B cell (primary cell): ENCODE data around the gene TMEM145. TPM values are rescaled to one million over a fixed set of nuclear protein-coding genes. Genes with fewer than 3 reads are reported as not detected.

Experiments used
- ATAC-seq: fragments of 200-7000 bp; cut with Tn5 transposase; one replicate; pipeline ENCODE4 v1.10.0; 2021; ENCODE audit warnings: low read depth, mild to moderate bottlenecking, moderate number of reproducible peaks, moderate library complexity
- CTCF ChIA-PET: fragments of 350-600 bp; sonication (Branson Sonifier 250); formaldehyde crosslinking; loops from one replicate; lab custom pipeline; 2021; ENCODE audit warnings: antibody characterized with exemption, inconsistent platforms; lab: Charles Lee
- POLR2A ChIA-PET: fragments of 350-600 bp; sonication (Branson Sonifier 250); formaldehyde crosslinking; loops from one replicate; lab custom pipeline; 2021; ENCODE audit warnings: antibody characterized with exemption; lab: Charles Lee
- DNase-seq: peaks from one replicate; pipeline ENCODE4 v3.0.0; 2013
- H2AFZ ChIP-seq: 2 replicates; pipeline ENCODE4 v1.6.1; 2012; ENCODE audit warnings: mild to moderate bottlenecking, low read depth, low read length; ENCODE audit not compliant: insufficient read depth, poor library complexity, severe bottlenecking
- H3K27ac ChIP-seq, 2 donors: 1 replicate in 1 of 2; 2 replicates in 1 of 2; pipeline ENCODE4 v1.5.1; 2012 to 2013; ENCODE audit warnings: low read length in 2 of 2, mild to moderate bottlenecking in 2 of 2, moderate library complexity in 1 of 2
- H3K27me3 ChIP-seq, 4 experiments: fragments of 200-600 bp in 1 of 4; sonication (generic) in 1 of 4; replicated peaks in 1 of 4; 1 replicate in 2 of 4; 2 replicates in 2 of 4; pipeline versions ENCODE4 v1.6.1 to v1.7.0; 2013 to 2016; ENCODE audit warnings: low read length in 3 of 4, mild to moderate bottlenecking in 2 of 4, mixed read lengths in 1 of 4, moderate library complexity in 1 of 4; ENCODE audit not compliant: insufficient read depth in 4 of 4, control insufficient read depth in 3 of 4; ENCODE audit errors: control extremely low read depth in 1 of 4
- H3K36me3 ChIP-seq, 2 experiments: replicated peaks in 1 of 2; 1 replicate in 1 of 2; 2 replicates in 1 of 2; pipeline versions ENCODE4 v1.6.1 to v1.7.1; 2013; ENCODE audit warnings: low read length in 1 of 2; ENCODE audit not compliant: insufficient read depth in 2 of 2, control insufficient read depth in 1 of 2; ENCODE audit errors: control extremely low read depth in 1 of 2, extremely low read depth in 1 of 2
- H3K4me1 ChIP-seq, 2 donors: fragments of 200-600 bp in 1 of 2; sonication (generic) in 1 of 2; 1 replicate in 1 of 2; 2 replicates in 1 of 2; pipeline versions ENCODE4 v1.5.1 to v1.6.1; 2013 to 2017; ENCODE audit warnings: low read length in 2 of 2; ENCODE audit not compliant: control insufficient read depth in 2 of 2, insufficient read depth in 2 of 2
- H3K4me2 ChIP-seq: replicated peaks from 2 replicates; pipeline ENCODE3; 2012; ENCODE audit warnings: mild to moderate bottlenecking, low read depth, low read length; ENCODE audit not compliant: poor library complexity, severe bottlenecking
- H3K4me3 ChIP-seq, 5 experiments: fragments of 200-600 bp in 1 of 5; sonication (generic) in 1 of 5; 1 replicate in 3 of 5; 2 replicates in 2 of 5; pipeline versions ENCODE4 v1.5.1 to v1.7.0; 2011 to 2016; ENCODE audit warnings: low read length in 4 of 5, mild to moderate bottlenecking in 4 of 5, low read depth in 2 of 5, control low read depth in 1 of 5, moderate library complexity in 1 of 5; ENCODE audit not compliant: insufficient read depth in 1 of 5; ENCODE audit errors: control extremely low read depth in 1 of 5, extremely low read depth in 1 of 5
- H3K79me2 ChIP-seq: fragments of 200-600 bp; sonication (generic); one replicate; pipeline ENCODE4 v1.6.0; 2016; ENCODE audit warnings: low read length; ENCODE audit not compliant: control insufficient read depth, insufficient read depth
- H3K9ac ChIP-seq: fragments of 200-600 bp; sonication (generic); 2 replicates; pipeline ENCODE4 v1.6.1; 2017; ENCODE audit warnings: mild to moderate bottlenecking, low read length, moderate library complexity
- H3K9me3 ChIP-seq, 3 donors: one replicate each; pipeline versions ENCODE4 v1.6.1 to v1.7.1; 2013; ENCODE audit warnings: low read length in 2 of 3; ENCODE audit not compliant: control insufficient read depth in 2 of 3, insufficient read depth in 1 of 3; ENCODE audit errors: control extremely low read depth in 1 of 3
- H4K20me1 ChIP-seq: 2 replicates; pipeline ENCODE4 v1.6.0; 2012; ENCODE audit warnings: mild to moderate bottlenecking, low read length; ENCODE audit not compliant: insufficient read depth, control insufficient read depth, poor library complexity, severe bottlenecking
- H3K27ac Mint-ChIP-seq: one replicate; pipeline ENCODE4 v1.8.0; 2021; ENCODE audit warnings: mixed read lengths
- H3K27me3 Mint-ChIP-seq: one replicate; pipeline ENCODE4 v1.8.0; 2021; ENCODE audit warnings: mixed read lengths
- H3K4me1 Mint-ChIP-seq: one replicate; pipeline ENCODE4 v1.8.0; 2021; ENCODE audit warnings: mixed read lengths
- H3K4me3 Mint-ChIP-seq: one replicate; pipeline ENCODE4 v1.8.0; 2021; ENCODE audit warnings: mixed read lengths
- H3K9me3 Mint-ChIP-seq: one replicate; pipeline ENCODE4 v1.8.0; 2022; ENCODE audit warnings: mixed read lengths; ENCODE audit not compliant: insufficient read depth
- CTCF ChIP-seq: fragments of 200-600 bp; IDR thresholded peaks from one replicate; pipeline ENCODE4 v1.8.0; 2022; ENCODE audit warnings: antibody characterized with exemption, mild to moderate bottlenecking
- EZH2 ChIP-seq: IDR thresholded peaks from 2 replicates; pipeline ENCODE4 v1.6.1; 2012; ENCODE audit warnings: borderline replicate concordance, low read depth, mild to moderate bottlenecking, moderate library complexity, low read length; ENCODE audit not compliant: insufficient read depth, poor library complexity, severe bottlenecking
- WGBS: methylation state at CpG from one replicate; pipeline ENCODE4 v1.1.5; 2013; ENCODE audit warnings: missing lambda C conversion rate; ENCODE audit not compliant: insufficient coverage; 5-methylcytosine and 5-hydroxymethylcytosine counted together
- intact Hi-C: fragments of 100-400 bp; cut with micrococcal nuclease; formaldehyde crosslinking; loops from one replicate; pipeline ENCODE4 v1.10.0; 2022
- polyA plus RNA-seq: library from polyadenylated mRNA; depleted of rRNA; stranded (reverse); fragments of >200 nt; gene quantifications from 2 replicates; pipeline ENCODE4 v1.2.3, GENCODE V29; 2012
- total RNA-seq, 2 donors: library from RNA; stranded (reverse); fragments of 120-200 nt in 1 of 2; gene quantifications; 1 replicate in 1 of 2; 2 replicates in 1 of 2; pipeline versions ENCODE4 v1.2.3 to v1.2.4, GENCODE V29; 2013 to 2022

The TMEM145 gene
- total and polyA plus RNA-seq, 2 donors (not counting 1 experiment from before 2014, with no cell fraction given) = not detected

GRCh38 chr19:42271861-42272534 lies 41.1 kb upstream of the TMEM145 start:
- H3K9ac ChIP-seq = no peak overlapping the region
- no peak overlapping the region for H3K4me3 ChIP-seq
- CTCF ChIA-PET = interaction anchor here (2.6 kb wide), 1 partner anchor 8 kb away, joined by 33 read pairs; no protein-coding TSS in a partner anchor
- Mint-ChIP-seq H3K9me3 (no peaks in the 10 kb centered on the region), H3K4me3 (no peak overlapping the region), H3K27ac (no peak overlapping the region), H3K27me3 (no peaks in the 10 kb centered on the region), H3K4me1 (peaks cover 41% of the 10 kb centered on the region)
- no peak overlapping the region for H2AFZ ChIP-seq
- peaks cover 0 to 30% of the 10 kb centered on the region in 2 experiments for H3K36me3 ChIP-seq
- POLR2A ChIA-PET = no interaction called here
- ATAC-seq (no peak), DNase-seq (peak; percentile 19)
- 94% methylated on average over 34 of the region's 35 CpGs for WGBS
- H3K79me2 ChIP-seq = peaks cover 74% of the 10 kb centered on the region
- H3K4me1 ChIP-seq = peaks cover 26 to 32% of the 10 kb centered on the region in 2 donors
- intact Hi-C loops = no loop called here
- H4K20me1 ChIP-seq = no peaks in the 10 kb centered on the region
- H3K27me3 ChIP-seq = no peaks in the 10 kb centered on the region
- TF ChIP-seq EZH2 = no peak
- no peak for TF ChIP-seq CTCF
- peak overlapping the region; percentile 92 for H3K4me2 ChIP-seq
- no peaks in the 10 kb centered on the region for H3K9me3 ChIP-seq
- H3K27ac ChIP-seq = no peak overlapping the region

GRCh38 chr19:42272535-42272897 lies 40.6 kb upstream of the TMEM145 start:
- POLR2A ChIA-PET = interaction anchor here (0.6 kb wide), 1 partner anchor 10 kb away, joined by 4 read pairs; no protein-coding TSS in a partner anchor
- Histone ChIP-seq H2AFZ (no peak overlapping the region), H3K9ac (no peak overlapping the region), H3K4me2 (no peak overlapping the region), H4K20me1 (peaks cover 2% of the 10 kb centered on the region), H3K36me3 (peaks cover 0 to 30% of the 10 kb centered on the region in 2 experiments), H3K27me3 (no peaks in the 10 kb centered on the region), H3K9me3 (no peaks in the 10 kb centered on the region), H3K79me2 (peaks cover 79% of the 10 kb centered on the region), H3K27ac (no peak overlapping the region), H3K4me1 (peaks cover 25 to 29% of the 10 kb centered on the region in 2 donors), H3K4me3 (no peak overlapping the region)
- DNase-seq (peak; percentile 20), ATAC-seq (no peak)
- Mint-ChIP-seq H3K4me1 (peaks cover 41% of the 10 kb centered on the region), H3K27me3 (no peaks in the 10 kb centered on the region), H3K4me3 (no peak overlapping the region), H3K9me3 (no peaks in the 10 kb centered on the region), H3K27ac (no peak overlapping the region)
- 95% methylated on average over 9 of the region's 9 CpGs for WGBS
- TF ChIP-seq EZH2 (no peak), CTCF (no peak)
- CTCF ChIA-PET = no interaction called here
- intact Hi-C loops = no loop called here
